Left cardiac atrium (tissue), 4 donors: ENCODE results near the gene ENPP7. TPM values are rescaled to one million over a fixed set of nuclear protein-coding genes. Genes with fewer than 3 reads are reported as not detected.
"Not testable (repeated sequence)": the region's sequence is repeated elsewhere in the genome, so short reads cannot be mapped to it uniquely, and the experiment has no call there.

ENCODE experiments used
- ATAC-seq, 2 donors: fragments of 200-7000 bp; cut with Tn5 transposase; one replicate each; pipeline ENCODE4 v1.9.1; 2020; ENCODE audit warnings: mild to moderate bottlenecking in 2 of 2, moderate library complexity in 2 of 2
- DNase-seq: peaks from one replicate; pipeline ENCODE4 v3.0.0-alpha.2; 2020
- intact Hi-C, 2 donors: fragments of 100-400 bp; cut with DNase I; formaldehyde crosslinking; loops; one replicate each; pipeline versions ENCODE4 v1.14.1 to v1.15.1; 2022 to 2023
- total RNA-seq, 2 donors: library from RNA; stranded (reverse); fragmentation: NEBNext Ultra II Directional; extraction: Animal tissue kit (Norgen Biotek cat#: 25700); gene quantifications; one replicate each; pipeline ENCODE4 v1.2.1, GENCODE V29; 2021
- donor health status: DM: no; HTN: yes; CAD: no.
- donor health status: DM: no; HTN: yes; CAD: no; lungs with severe emphysema.
- donor health status: DM: yes; HTN: yes; CAD: no.
- donor health status: Dilated cardiomyopathy.

Gene ENPP7
- total RNA-seq, 2 donors from 2014 or later = not detected

DNA sequence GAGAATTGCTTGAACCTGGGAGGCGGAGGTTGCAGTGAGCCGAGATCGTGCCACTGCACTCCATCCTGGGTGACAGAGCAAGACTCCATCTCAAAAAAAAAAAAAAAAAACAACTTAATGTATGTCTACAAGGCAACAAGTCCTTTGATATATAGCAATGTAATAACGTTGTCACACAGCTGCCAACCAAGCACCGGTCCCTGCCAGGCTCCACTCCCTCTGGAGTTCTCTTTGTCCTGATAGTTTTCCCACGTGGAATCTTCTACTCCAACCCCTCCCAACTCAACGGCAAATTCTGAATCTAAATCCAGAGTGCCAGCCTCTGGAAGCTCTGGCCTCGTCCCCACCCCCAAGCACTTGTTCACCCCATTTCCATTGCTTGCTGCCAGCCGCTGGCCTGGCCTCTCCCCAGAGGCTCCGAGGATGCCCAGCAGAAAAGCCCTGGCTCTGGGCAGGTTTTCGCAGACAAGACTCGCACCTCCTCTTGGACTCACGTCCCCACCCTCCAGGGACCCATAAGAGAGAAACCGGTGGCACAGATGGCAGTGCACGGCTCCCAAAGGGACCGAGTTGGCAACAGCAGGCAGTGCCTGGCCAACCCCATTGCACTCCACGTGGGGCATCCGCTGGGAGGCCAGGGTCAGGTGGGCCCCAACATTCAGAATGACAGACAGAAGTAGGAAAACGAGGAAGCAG, 31.3 kb downstream of the ENPP7 start:
- ATAC-seq = peak in 1 of 2 donors; percentile 19
- DNase-seq = no peak
- intact Hi-C loops = no loop called here

DNA sequence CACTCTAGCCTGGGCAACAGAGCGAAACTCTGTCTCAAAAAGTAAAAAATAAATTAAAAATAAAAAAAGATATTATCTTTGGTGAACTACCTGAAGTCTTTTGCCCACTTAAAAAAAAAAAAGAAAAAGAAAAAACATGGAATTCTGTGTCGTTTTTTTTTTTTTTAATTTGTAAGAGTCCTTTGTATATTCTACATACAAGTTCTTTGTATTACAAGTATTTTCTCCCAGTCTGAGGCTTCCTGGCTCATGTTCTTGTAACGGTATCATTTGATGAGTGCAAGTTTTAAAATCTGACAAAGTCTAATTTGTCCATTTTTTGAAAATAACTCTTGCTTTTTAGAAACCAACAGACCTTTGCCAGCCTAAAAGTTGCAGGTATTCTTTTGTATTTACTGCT, 35.0 kb downstream of the ENPP7 start:
- no peak for ATAC-seq
- DNase-seq = no peak
- intact Hi-C loops = no loop called here

DNA sequence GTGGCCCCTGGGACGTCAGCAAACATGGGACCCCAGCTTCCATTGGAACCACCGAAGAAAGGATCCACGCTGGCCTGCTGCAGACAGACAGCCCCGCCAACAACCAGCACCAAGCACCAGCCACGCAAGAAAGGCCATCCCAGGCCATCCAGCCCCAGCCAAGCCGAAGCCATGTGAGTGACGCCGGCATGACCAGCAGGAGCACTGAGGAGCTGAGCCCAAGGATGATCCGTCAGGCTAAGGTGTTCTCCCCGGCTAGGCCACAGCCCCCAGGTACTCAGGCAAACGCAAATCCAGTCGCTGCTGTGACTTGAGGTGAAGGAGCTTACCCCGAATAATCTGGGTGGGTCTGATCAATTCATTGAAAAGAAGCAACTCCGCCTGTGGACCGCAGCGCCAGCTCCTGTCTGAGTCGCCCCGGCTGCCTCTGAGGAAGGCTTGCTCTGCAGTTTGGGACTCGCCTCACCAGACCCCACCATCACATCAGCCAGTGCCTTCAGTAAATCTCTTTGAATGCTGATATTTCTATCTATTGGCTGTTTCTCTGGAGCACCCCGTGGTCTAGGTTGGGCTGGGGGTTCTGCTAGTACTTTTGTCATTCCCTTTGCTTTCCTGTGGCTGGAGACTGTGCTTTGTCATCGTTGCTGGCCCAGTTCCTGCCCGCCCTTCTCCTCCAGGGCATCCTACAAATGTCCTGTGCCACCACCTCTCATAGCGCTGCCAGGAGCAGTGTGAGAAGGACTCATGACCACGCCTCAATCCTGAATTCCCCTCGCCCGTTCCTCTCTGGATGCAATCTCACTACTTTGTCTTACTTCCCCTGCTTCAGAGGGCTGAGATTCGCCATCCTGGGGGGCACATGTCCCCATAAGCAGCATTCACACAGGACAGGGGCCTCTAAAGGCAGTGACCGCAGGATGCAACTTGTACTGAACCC, 39.1 kb downstream of the ENPP7 start:
- ATAC-seq (no peak), DNase-seq (no peak)
- intact Hi-C loops = no loop called here

DNA sequence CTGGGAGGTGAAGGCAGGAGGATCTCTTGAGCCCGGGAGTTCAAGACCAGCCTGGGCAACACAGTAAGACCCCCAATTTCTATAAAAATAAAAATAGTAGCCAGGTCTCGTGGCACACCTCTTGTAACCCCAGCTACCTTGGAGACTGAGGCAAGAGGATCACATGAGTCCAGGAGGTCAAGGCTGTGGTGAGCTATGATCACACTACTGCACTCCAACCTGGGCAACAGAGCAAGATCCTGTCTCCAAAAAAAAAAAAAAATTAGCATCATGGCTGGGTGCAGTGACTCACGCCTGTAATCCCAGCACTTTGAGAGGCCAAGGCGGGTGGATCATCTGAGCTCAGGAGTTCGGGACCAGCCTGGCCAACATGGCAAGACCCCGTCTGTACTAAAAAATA, 40.5 kb downstream of the ENPP7 start:
- no peak for ATAC-seq

DNA sequence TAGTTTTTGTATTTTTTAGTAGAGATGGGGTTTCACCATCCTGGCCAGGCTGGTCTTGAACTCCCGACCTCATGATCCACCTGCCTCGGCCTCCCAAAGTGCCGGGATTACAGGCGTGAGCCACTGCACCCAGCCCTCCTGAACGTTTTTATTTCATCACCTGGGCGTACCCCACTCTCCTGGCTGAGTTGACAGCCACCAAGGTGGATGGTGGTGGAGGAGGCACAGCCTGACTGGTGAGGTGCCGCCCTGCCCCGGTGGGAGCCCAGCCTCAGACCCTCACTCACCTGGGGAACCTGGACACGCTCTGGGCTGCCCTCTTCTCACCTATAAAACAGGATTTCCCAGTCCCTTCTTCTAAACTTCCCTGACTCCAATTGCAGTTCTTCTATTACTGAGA, 42.0 kb downstream of the ENPP7 start:
- ATAC-seq, intact Hi-C loops, DNase-seq: not testable (repeated sequence)

More for the DNA sequence above, 40.5 kb downstream of the ENPP7 start:
- intact Hi-C loops = no loop called here
- no peak for DNase-seq

DNA sequence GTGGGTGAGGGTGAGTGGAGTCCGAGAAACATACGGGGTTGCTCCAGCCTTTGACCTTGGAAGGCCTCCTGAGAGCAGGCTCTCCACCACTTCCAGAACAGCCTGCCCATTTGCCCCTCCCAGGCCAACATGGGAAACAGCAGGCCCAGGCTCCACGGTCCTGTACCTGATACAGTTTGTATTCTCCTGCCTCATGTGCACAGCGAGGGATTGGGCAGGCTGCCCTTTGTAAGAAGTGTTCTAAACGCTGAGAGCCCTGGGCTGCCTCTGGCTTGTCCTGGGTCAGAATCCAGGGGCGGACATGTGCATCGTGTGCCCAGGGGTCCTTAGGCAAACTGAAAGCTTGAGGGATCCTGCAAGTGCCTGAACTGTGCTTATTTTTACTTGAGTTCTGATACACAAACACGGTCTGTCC, 43.8 kb downstream of the ENPP7 start:
- no peak for ATAC-seq
- intact Hi-C loops = no loop called here
- no peak for DNase-seq

DNA sequence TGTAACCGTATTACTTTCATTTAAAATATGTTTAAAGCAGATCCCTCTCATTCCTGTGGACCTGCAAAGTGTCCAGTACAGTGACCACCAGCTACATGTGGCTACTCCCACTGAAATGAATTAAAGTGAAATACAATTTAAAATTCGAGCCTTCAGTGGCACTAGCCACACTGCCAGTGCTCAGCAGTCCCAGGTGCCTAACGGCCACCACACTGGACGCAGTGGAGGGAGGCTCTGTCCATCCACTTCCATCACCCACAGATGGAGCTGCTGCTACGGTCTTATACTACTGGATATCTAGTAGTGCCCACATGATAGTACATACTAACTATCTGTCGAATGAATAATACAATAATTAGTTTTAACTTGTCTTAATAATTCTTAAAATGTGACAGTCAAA, 44.9 kb downstream of the ENPP7 start:
- DNase-seq (no peak), ATAC-seq (no peak)
- intact Hi-C loops = no loop called here

DNA sequence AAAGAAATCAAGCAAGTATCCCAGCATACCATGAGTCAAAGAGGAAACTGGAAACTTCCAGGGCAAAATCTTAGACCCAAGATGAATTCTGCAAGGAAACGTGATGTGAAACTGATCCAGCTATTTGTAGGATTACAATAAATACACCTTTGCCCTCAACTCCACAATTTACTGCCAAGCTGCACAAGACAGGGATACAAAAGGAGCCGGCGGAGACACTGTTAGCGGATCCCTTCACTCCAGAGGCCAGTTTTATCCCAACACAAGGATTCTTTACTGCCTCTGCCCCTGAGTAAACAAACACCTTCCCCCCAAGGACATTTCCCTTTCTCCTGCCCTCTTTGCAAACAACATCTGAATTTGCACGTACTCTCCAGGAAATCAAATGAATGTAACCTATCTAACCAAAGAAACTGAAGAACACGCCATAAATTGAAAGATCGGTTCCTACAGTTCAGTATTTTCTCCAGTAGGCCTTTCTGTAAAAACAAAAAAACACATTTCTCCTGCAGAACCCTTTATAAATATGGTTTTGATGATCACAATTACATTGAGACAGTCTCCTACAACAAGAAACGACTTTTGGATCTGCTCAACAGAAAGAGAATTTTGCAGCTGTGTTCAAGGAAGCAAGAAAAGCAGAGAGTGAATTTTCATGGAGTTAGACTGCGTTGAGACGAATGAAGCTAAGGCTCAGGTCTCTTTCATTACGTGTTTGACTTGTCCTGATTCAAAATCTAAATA, 45.8 kb downstream of the ENPP7 start:
- intact Hi-C loops = no loop called here
- DNase-seq (no peak), ATAC-seq (no peak)

DNA sequence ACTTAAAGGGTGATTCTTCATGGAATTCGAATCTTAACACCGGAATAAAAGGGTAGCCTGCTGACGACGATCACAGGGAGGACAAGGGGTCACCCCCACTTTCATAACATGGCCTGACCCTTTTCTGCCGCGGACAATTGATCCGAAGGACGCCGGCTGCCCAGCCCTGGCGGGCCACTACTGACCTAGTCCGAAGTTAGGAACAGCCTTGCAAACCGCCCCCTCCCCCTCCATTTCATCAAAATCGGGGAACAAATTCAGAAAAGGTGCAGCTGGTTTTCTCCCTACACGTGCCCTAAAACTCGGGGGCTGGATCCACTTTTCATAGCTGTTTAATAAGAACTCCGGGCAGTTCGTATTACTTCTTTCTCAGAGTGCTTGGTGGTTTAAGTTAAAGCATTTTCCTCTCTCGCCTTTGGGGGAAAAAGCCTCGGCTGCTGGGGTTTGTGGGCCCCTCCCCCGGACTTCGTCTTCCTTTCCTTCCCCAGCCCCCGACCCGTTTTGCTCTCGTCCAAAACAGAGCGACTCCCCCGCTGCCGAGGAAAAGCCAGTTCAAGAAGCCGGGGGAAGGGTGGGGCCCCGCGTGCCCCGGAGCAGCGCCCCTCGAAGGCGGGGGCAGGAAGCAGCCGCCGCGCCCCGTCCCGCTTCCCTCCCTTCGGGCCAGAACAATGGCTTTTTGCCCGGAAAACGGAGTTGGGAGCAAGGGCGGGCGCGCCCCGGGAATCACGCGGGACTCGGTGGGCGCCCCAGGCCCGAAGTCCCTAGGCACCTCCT, 46.6 kb downstream of the ENPP7 start:
- DNase-seq (peak; percentile 81), ATAC-seq (peak; percentile 45 to 67)
- intact Hi-C loops = no loop called here

DNA sequence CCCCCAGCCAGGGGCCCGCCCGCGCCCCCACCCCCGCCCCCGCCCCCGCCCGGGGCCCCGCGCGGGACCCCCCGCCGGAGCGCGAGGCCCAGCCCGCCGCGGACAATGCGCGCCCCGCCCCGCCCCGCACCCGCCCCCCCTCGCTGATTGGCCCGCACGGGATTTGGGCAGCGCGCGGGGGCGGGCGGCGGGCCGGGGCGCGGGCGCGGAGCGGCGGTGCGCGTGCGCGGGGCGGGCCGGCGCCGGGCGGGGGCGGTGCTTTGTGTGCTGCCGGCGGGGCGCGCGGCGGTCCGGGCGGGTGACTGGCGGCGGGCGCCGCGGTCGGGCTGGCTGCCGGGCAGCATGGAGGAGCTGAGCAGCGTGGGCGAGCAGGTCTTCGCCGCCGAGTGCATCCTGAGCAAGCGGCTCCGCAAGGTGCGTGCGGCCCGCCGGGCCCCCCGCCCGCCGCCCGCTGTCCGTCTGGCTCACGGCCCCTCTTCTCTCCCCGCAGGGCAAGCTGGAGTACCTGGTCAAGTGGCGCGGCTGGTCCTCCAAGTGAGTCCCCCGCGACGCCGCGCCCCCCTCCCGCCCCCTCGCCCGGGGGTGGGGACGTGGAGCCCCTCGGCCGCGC, 47.3 kb downstream of the ENPP7 start, which contains the start of gene CBX2:
CBX2 (plus strand) TSS at position 255 of the 610 bp plus-strand sequence; CDS start at position 343, 88 bp downstream.
- peak; percentile 81 for DNase-seq

DNA sequence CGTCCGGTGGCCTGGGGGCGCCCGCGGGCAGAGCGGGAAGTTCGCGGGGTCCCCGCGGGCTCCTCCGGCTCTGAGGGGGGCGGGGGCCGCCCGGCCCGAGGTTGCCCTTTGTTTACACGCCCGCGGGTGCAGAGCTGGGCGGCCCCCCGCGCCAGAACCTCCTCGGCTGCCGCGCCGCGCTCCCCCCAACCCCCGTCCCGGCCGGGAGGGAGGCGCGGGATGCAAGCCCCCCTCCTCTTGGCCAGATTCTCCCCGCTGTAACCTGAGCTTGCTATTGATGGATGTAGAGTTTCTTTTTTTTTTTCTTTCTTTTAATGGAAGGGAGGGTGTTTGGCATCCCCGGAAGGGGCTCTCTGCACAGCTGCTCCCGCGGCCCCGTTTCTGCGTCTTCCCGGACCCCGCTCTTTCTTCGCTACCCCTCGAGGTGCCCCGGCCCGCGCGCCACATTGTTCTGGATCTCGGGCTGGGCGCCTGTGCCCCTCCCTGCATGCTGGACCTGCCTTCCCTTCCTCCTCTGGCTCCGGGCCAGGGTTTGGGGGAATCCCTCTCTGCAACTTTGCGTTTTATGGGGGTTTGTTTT, 47.9 kb downstream of the ENPP7 start:
- intact Hi-C loops = no loop called here
- ATAC-seq (no peak), DNase-seq (no peak)

More for the DNA sequence above, 47.3 kb downstream of the ENPP7 start, which contains the start of gene CBX2:
- intact Hi-C loops = no loop called here
- ATAC-seq = peak; percentile 79 to 92

DNA sequence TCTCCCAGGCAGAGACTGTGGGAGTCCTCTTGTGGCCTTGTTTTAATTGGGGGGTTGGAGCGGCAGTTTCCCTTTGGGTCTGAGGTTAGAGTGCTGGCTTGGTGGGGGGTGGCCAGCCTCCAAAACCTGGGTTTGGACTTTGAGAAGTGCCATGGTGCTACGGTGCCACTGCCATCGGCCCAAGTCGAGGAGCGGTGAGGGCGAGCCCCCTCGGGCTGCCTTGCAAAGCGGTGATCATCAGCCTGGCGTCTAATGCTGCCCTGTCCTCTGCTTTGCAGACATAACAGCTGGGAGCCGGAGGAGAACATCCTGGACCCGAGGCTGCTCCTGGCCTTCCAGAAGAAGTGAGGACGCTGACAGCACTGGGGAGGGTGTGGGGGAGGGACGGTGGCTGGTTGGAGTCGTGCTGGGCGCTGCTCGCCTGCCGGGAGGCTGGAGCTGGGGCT, 48.4 kb downstream of the ENPP7 start:
- DNase-seq = no peak
- no peak for ATAC-seq
- intact Hi-C loops = no loop called here

DNA sequence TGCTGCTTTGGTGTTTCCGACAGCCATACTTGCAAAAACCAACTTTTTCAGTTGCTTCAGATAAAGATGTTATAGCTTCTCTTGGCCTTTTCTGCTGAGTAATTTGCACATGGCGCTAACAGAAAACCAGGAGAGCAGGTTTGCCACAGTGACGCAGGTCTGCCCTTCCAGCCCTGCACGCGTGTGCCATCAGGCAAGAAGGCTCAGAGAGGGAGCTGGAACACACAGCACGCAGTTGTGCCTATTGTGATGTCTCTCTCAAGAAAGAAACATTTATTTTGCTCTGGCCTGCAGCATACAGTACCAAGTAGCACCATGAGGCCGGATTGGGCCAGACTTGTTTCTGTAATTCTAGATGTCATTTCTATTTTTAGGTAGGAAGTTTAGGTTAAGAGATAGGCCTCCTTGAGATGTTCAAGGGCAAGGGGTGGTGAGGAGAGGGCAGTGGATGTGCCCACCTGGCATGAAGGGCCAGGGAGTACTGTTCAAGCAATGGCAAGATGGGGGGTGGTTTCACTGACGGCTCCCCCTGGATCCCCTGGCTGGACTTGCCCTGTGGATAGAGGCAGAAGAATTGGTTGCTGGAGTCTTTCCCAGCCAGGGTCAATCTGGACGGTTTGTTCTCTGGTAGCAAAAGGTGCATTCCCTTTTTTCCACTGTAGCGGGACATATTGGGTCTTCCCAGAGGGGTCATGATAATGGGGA, 49.1 kb downstream of the ENPP7 start:
- ATAC-seq (no peak), DNase-seq (no peak)
- intact Hi-C loops = no loop called here

DNA sequence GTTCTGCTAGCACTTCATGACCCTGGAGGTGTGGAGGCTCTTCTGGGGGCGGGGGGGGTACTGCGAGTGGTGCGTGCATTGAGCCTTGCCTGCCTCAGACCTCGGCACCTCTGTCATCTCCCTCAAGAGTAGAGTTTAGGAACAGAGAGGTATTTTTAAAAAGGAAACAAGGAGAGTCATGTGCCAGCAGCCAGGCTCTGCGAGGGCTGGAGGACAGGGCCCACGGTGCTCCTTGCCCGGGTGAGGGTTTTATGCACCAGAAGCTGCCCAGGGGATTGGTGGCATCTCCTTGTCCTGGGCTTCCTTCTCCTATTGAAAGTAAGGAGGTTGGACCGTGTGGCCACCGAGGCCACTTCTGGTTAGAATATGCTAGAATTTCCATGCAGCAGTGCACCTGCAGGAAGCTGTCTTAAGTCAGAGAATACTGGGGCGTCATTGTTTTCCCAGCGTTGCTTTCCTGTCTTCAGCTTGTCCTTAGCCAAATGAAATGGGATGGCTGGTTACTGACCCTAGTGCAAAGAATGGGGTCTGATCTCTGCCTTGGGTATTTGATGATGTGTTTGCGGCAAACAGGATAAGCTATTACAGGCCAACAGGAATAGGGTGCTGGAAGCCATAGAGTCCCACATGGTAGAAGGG, 50.4 kb downstream of the ENPP7 start:
- ATAC-seq = no peak
- intact Hi-C loops = no loop called here
- no peak for DNase-seq

DNA sequence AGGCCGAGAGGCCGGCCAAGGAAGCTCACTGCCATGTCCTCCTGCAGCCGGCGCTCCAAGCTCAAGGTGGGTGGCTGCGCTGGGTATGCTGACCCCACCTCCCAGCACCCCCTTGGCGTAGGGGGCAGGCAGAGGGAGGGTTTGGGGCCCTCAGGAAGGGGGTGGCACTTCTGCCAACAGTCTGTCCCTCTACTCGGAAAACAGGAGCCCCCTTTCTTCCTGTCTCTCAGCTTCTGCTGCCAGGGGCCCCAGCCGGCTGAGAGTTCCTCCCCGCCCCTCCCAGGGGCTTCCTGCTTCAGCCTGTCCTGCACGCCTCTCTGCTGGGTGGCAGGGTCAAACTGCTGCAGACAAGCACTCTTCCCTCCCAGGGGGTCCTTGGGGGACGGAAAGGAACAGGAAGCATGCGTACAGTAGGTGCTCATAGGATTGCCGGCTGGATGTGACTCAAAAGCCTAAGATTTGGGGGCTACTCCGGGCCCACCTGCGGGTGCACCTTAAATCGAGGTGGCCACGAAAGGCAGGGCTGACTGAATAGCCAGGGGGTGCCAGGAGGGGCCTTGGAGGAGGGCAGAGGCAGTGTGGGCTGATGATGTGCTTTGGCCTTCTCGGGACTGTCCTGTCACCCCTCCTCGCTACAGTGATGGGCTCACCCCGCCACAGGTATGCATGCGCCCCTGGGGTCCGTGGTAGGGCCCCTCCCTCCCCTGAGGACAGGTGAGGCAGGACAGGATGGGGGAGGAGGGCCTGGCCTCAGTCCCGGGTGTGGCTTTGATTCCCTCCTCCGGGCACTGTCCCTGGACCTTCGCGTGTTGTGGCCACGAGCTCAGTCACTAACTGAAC, 51.2 kb downstream of the ENPP7 start:
- intact Hi-C loops = no loop called here
- DNase-seq (no peak), ATAC-seq (no peak)

DNA sequence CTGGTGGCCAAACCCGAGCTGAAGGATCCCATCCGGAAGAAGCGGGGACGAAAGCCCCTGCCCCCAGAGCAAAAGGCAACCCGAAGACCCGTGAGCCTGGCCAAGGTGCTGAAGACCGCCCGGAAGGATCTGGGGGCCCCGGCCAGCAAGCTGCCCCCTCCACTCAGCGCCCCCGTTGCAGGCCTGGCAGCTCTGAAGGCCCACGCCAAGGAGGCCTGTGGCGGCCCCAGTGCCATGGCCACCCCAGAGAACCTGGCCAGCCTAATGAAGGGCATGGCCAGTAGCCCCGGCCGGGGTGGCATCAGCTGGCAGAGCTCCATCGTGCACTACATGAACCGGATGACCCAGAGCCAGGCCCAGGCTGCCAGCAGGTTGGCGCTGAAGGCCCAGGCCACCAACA, 53.1 kb downstream of the ENPP7 start:
- no peak for ATAC-seq
- no peak for DNase-seq
- intact Hi-C loops = no loop called here
